HPDE6-E6E7 (cell line): ENCODE measurements around the gene MCC.

Source experiments
- DNase-seq: peaks from one replicate; pipeline ENCODE4 v3.0.0; 2011; ENCODE audit warnings: missing footprints; ENCODE audit errors: extremely low spot score

Gene MCC

GRCh38 chr5:113031557-113031956, 456.7 kb downstream of the MCC start:
- no peak for DNase-seq

GRCh38 chr5:113031104-113031503, 457.1 kb downstream of the MCC start:
- no peak for DNase-seq

GRCh38 chr5:113029614-113030013, 458.6 kb downstream of the MCC start:
- no peak for DNase-seq

- no peak for DNase-seq
Measured at GRCh38 chr5:113027431-113027830, 460.8 kb downstream of the MCC start.

GRCh38 chr5:113027015-113027414, 461.2 kb downstream of the MCC start:
- DNase-seq: no peak

GRCh38 chr5:113026211-113026610, 462.0 kb downstream of the MCC start:
- DNase-seq: no peak

- no peak for DNase-seq
Measured at GRCh38 chr5:113025596-113025995, 462.7 kb downstream of the MCC start.

GRCh38 chr5:113024076-113024697, 464.1 kb downstream of the MCC start:
- no peak for DNase-seq

- no peak for DNase-seq
Measured at GRCh38 chr5:113022661-113023060, 465.6 kb downstream of the MCC start.

GRCh38 chr5:113020461-113021273, 467.6 kb downstream of the MCC start:
- peak; percentile 75 for DNase-seq

GRCh38 chr5:113017881-113018635, 470.2 kb downstream of the MCC start:
- DNase-seq: no peak

- DNase-seq: no peak
Measured at GRCh38 chr5:113005454-113005853, 482.8 kb downstream of the MCC start.

- no peak for DNase-seq
Measured at GRCh38 chr5:113003763-113004162, 484.5 kb downstream of the MCC start.

GRCh38 chr5:113002423-113002822, 485.8 kb downstream of the MCC start:
- DNase-seq: no peak

- no peak for DNase-seq
Measured at GRCh38 chr5:113000466-113000865, 487.8 kb downstream of the MCC start.

GRCh38 chr5:112998296-112998695, 490.0 kb downstream of the MCC start:
- no peak for DNase-seq

GRCh38 chr5:112996830-112997374, 491.4 kb downstream of the MCC start:
- DNase-seq: no peak

GRCh38 chr5:112995764-112996618, 492.3 kb downstream of the MCC start:
- peak; percentile 45 for DNase-seq

- no peak for DNase-seq
Measured at GRCh38 chr5:112986224-112986623, 502.0 kb downstream of the MCC start.

- DNase-seq: no peak
Measured at GRCh38 chr5:112983363-112983762, 504.9 kb downstream of the MCC start.

- DNase-seq: no peak
Measured at GRCh38 chr5:112979723-112980122, 508.5 kb downstream of the MCC start.
